HEK293 (cell line): Measurements from ENCODE around the gene MAP1LC3A.

Experiments used
- CTCF ChIA-PET: fragments of 350-600 bp; formaldehyde crosslinking; extraction: SDS; loops from one replicate; lab custom pipeline; 2021; ENCODE audit warnings: antibody characterized with exemption; lab: Yijun Ruan, JAX
- POLR2A ChIA-PET: fragments of 300-600 bp; formaldehyde crosslinking; extraction: SDS; loops from one replicate; lab custom pipeline; 2020; ENCODE audit warnings: antibody characterized with exemption, inconsistent platforms; lab: Yijun Ruan, JAX
- H3K27ac ChIP-seq: fragments of 200-500 bp; sonication (Bioruptor generic); 2 replicates; pipeline ENCODE4 v1.5.1; 2014; ENCODE audit warnings: low read depth, low read length, control low read depth, inconsistent platforms; ENCODE audit errors: extremely low read depth
- H3K36me3 ChIP-seq, 2 experiments: fragments of 200-500 bp in 1 of 2; sonication (Bioruptor generic) in 1 of 2; 1 replicate in 1 of 2; 2 replicates in 1 of 2; pipeline ENCODE4 v1.5.1; 2014 to 2017; ENCODE audit warnings: inconsistent platforms in 2 of 2, low read length in 2 of 2; ENCODE audit not compliant: control insufficient read depth in 2 of 2, insufficient read depth in 1 of 2
- H3K4me1 ChIP-seq: fragments of 200-500 bp; sonication (Bioruptor generic); 2 replicates; pipeline ENCODE4 v1.5.1; 2014; ENCODE audit warnings: mild to moderate bottlenecking, low read length, inconsistent platforms; ENCODE audit not compliant: control insufficient read depth, insufficient read depth
- H3K4me3 ChIP-seq: 2 replicates; pipeline ENCODE4 v1.5.1; 2011; ENCODE audit warnings: low read depth, mild to moderate bottlenecking, control low read depth, low read length, moderate library complexity
- H3K9me3 ChIP-seq: fragments of 200-500 bp; sonication (Bioruptor generic); 2 replicates; pipeline ENCODE4 v1.5.1; 2014; ENCODE audit warnings: low read depth, low read length, inconsistent platforms; ENCODE audit not compliant: control insufficient read depth, insufficient read depth
- GLIS2 ChIP-seq: fragments of 450-650 bp; formaldehyde crosslinking; IDR thresholded peaks from 2 replicates; pipeline ENCODE4 v1.5.1; 2016; ENCODE audit warnings: missing biosample characterization, missing genetic modification characterization
- IKZF3 ChIP-seq: fragments of 450-650 bp; IDR thresholded peaks from 2 replicates; pipeline ENCODE4 v1.5.0; 2018; ENCODE audit warnings: missing biosample characterization, mild to moderate bottlenecking, missing genetic modification characterization, moderate library complexity
- KLF16 ChIP-seq: fragments of 450-650 bp; formaldehyde crosslinking; IDR thresholded peaks from 2 replicates; pipeline ENCODE4 v1.5.1; 2017; ENCODE audit warnings: missing biosample characterization, missing genetic modification characterization
- MEIS1 ChIP-seq: sonication (generic); formaldehyde crosslinking; IDR thresholded peaks from 2 replicates; pipeline ENCODE4 v1.8.1; 2022; ENCODE audit warnings: missing genetic modification reagents, mild to moderate bottlenecking, borderline replicate concordance
- PATZ1 ChIP-seq: fragments of 450-650 bp; formaldehyde crosslinking; IDR thresholded peaks from 2 replicates; pipeline ENCODE4 v1.5.1; 2016; ENCODE audit warnings: missing biosample characterization, missing genetic modification characterization
- SALL2 ChIP-seq: fragments of 450-650 bp; formaldehyde crosslinking; IDR thresholded peaks from 2 replicates; pipeline ENCODE4 v1.5.0; 2017; ENCODE audit warnings: missing biosample characterization, mild to moderate bottlenecking, missing genetic modification characterization, borderline replicate concordance
- YY2 ChIP-seq: fragments of 450-650 bp; formaldehyde crosslinking; IDR thresholded peaks from 2 replicates; pipeline ENCODE4 v1.5.1; 2016; ENCODE audit warnings: missing biosample characterization, missing genetic modification characterization
- ZBTB48 ChIP-seq: fragments of 450-650 bp; formaldehyde crosslinking; IDR thresholded peaks from 2 replicates; pipeline ENCODE4 v1.5.1; 2016; ENCODE audit warnings: missing biosample characterization, missing genetic modification characterization
- ZNF10 ChIP-seq: fragments of 450-650 bp; formaldehyde crosslinking; IDR thresholded peaks from 2 replicates; pipeline ENCODE4 v1.5.1; 2017; ENCODE audit warnings: missing biosample characterization, missing genetic modification characterization
- ZNF112 ChIP-seq: fragments of 450-650 bp; formaldehyde crosslinking; IDR thresholded peaks from 2 replicates; pipeline ENCODE4 v1.5.0; 2017; ENCODE audit warnings: missing biosample characterization, missing genetic modification characterization
- ZNF121 ChIP-seq: fragments of 450-650 bp; formaldehyde crosslinking; IDR thresholded peaks from 2 replicates; pipeline ENCODE4 v1.5.1; 2016; ENCODE audit warnings: missing biosample characterization, missing genetic modification characterization
- ZNF148 ChIP-seq: fragments of 450-650 bp; formaldehyde crosslinking; IDR thresholded peaks from 2 replicates; pipeline ENCODE4 v1.5.0; 2017; ENCODE audit warnings: missing biosample characterization, missing genetic modification characterization, borderline replicate concordance
- ZNF292 ChIP-seq: fragments of 450-650 bp; formaldehyde crosslinking; IDR thresholded peaks from 2 replicates; pipeline ENCODE4 v1.5.1; 2016; ENCODE audit warnings: low read depth, missing biosample characterization, missing genetic modification characterization, borderline replicate concordance
- ZNF449 ChIP-seq: fragments of 450-650 bp; formaldehyde crosslinking; IDR thresholded peaks from 2 replicates; pipeline ENCODE4 v1.5.1; 2017; ENCODE audit warnings: missing biosample characterization, mild to moderate bottlenecking, missing genetic modification characterization, moderate library complexity
- ZNF561 ChIP-seq: fragments of 450-650 bp; IDR thresholded peaks from 2 replicates; pipeline ENCODE4 v1.5.1; 2018; ENCODE audit warnings: missing biosample characterization, missing genetic modification characterization, borderline replicate concordance
- ZNF610 ChIP-seq: fragments of 450-650 bp; formaldehyde crosslinking; IDR thresholded peaks from 2 replicates; pipeline ENCODE4 v1.5.1; 2016; ENCODE audit warnings: missing biosample characterization, missing genetic modification characterization, borderline replicate concordance
- ZNF629 ChIP-seq: fragments of 450-650 bp; formaldehyde crosslinking; IDR thresholded peaks from 2 replicates; pipeline ENCODE4 v1.5.1; 2017; ENCODE audit warnings: missing biosample characterization, missing genetic modification characterization
- ZNF747 ChIP-seq: fragments of 450-650 bp; formaldehyde crosslinking; IDR thresholded peaks from 2 replicates; pipeline ENCODE4 v1.5.1; 2016; ENCODE audit warnings: missing biosample characterization, missing genetic modification characterization
- ZSCAN16 ChIP-seq: fragments of 450-650 bp; formaldehyde crosslinking; IDR thresholded peaks from 2 replicates; pipeline ENCODE4 v1.5.1; 2016; ENCODE audit warnings: missing biosample characterization, missing genetic modification characterization

MAP1LC3A gene

GRCh38 chr20:34578025-34578424 lies 19.5 kb downstream of the MAP1LC3A start (continued):
- TF ChIP-seq ZNF148 (no peak), MEIS1 (CRISPR knock-in tag) (no peak), ZNF747 (tag by site-specific recombination) (no peak), ZNF292 (no peak), SALL2 (tag by site-specific recombination) (no peak), ZNF610 (tag by site-specific recombination) (no peak), ZNF10 (tag by site-specific recombination) (no peak)

- ChIA-PET POLR2A (interaction anchor here (1.0 kb wide), 1 partner anchor 125 kb away, joined by 5 read pairs; the partner anchor contains the start of gene TP53INP2), CTCF (interaction anchor here (0.7 to 3.5 kb wide), 8 partner anchors 86 to 464 kb away, joined by 3 to 21 read pairs (median 5); no protein-coding TSS in a partner anchor)
- no peaks in the 10 kb centered on the region for H3K4me1 ChIP-seq
- TF ChIP-seq ZNF449 (tag by site-specific recombination): no peak
- TF ChIP-seq ZSCAN16 (tag by site-specific recombination): no peak
- TF ChIP-seq ZNF561 (tag by site-specific recombination): no peak
- TF ChIP-seq IKZF3 (tag by site-specific recombination): no peak
- TF ChIP-seq PATZ1: no peak
- TF ChIP-seq ZBTB48 (tag by site-specific recombination): no peak
- TF ChIP-seq ZNF121: no peak
- no peak for TF ChIP-seq GLIS2
- TF ChIP-seq ZNF112 (tag by site-specific recombination): no peak
- TF ChIP-seq YY2 (tag by site-specific recombination): no peak
- TF ChIP-seq ZNF610 (tag by site-specific recombination): no peak
- no peak for TF ChIP-seq KLF16 (tag by site-specific recombination)
- TF ChIP-seq ZNF629 (tag by site-specific recombination): no peak
- no peak overlapping the region for H3K4me3 ChIP-seq
- no peaks in the 10 kb centered on the region for H3K9me3 ChIP-seq
- H3K27ac ChIP-seq: no peak overlapping the region
- H3K36me3 ChIP-seq: peaks cover 0 to 12% of the 10 kb centered on the region in 2 experiments; a peak in 1 of 3 replicates
Observed at GRCh38 chr20:34578521-34578920, 20.0 kb downstream of the MAP1LC3A start.
